DMS 273 (cell line): ENCODE measurements around the gene VPS8.

ENCODE experiments used
- DNase-seq: peaks from one replicate; lab custom pipeline; 2025; ENCODE audit not compliant: unreplicated experiment; lab: John Stamatoyannopoulos, UW

VPS8 gene

GRCh38 chr3:185082829-185083228, 270.9 kb downstream of the VPS8 start:
- DNase-seq, result no peak

- no peak for DNase-seq
These were observed 272.4 kb downstream of the VPS8 start for GRCh38 chr3:185084402-185084801.

- DNase-seq, result peak; percentile 30
These were observed 272.9 kb downstream of the VPS8 start for GRCh38 chr3:185084901-185085300.

- DNase-seq, result no peak
These were observed 275.5 kb downstream of the VPS8 start for GRCh38 chr3:185087419-185087818.

GRCh38 chr3:185089343-185089742, 277.4 kb downstream of the VPS8 start:
- no peak for DNase-seq

GRCh38 chr3:185089751-185090150, 277.8 kb downstream of the VPS8 start:
- DNase-seq, result no peak

- DNase-seq, result no peak
These were observed 278.8 kb downstream of the VPS8 start for GRCh38 chr3:185090811-185091210.

- DNase-seq, result no peak
These were observed 281.1 kb downstream of the VPS8 start for GRCh38 chr3:185093116-185093515.

- peak; percentile 79 for DNase-seq
These were observed 282.7 kb downstream of the VPS8 start for GRCh38 chr3:185094697-185095096.
